GM19035 (cell line): ENCODE measurements around the gene DOCK4.
"Not testable (repeated sequence)": the region's sequence is repeated elsewhere in the genome, so short reads cannot be mapped to it uniquely, and the experiment has no call there.

Source experiments
- ATAC-seq: cut with Tn5 transposase; IDR thresholded peaks from one replicate; pipeline ENCODE4 v1.9.1; 2021; ENCODE audit not compliant: unreplicated experiment

The DOCK4 gene

DNA sequence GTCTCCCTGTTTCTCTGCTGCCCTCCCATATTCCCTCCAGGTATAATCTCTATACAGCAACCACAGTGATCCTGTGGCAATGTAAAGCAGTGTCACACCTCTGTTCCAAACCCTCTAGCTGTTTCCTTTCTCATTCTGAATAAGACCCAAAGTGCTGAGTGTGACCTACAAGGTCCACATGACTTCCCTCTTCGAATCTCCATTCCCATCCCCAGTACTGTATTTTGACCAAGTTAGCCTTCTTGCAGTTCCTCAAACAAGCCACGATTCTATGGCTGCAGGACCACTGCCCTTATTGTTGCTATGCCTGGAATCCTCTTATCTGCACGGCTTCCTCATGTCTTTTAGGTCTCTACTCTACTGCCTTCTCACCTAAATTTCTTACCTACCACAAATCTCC, 291.9 kb downstream of the DOCK4 start:
- ATAC-seq: no peak

DNA sequence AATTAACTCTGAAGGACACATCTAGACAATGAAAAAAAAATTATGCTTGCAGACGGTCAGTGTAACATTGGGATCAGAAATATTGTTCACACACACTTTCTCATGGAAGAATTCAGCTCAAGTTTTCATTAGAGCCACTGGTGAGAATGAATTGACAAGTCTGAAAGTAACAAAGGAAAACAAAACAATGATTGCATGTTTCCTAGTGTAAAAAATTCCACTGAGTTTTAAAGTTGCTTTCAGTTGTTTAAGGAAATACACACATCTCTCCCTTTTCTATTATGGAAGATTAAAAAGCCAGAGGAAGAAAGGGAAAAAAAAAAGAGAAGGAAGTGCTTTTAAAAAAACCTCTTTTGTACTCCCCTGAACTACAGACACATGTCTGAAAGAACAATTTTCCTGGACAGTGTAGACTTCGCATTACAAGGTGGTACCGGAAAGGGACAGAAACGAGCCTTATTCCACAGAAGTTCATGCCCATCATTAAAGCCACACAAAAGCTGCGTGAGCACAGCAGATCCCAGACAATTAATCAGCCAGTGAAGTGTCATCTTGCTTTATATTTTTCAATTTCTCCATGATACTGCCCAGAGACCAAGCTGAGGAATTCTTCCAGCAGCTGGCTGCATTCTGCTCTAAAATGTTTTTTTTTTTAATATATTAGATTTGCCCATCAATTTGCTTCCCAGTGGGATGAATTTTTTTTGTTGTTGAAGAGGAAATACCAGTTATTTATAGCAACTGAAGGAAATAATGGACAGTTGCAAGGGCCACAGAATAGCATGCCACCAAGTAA, 294.8 kb downstream of the DOCK4 start:
- no peak for ATAC-seq

DNA sequence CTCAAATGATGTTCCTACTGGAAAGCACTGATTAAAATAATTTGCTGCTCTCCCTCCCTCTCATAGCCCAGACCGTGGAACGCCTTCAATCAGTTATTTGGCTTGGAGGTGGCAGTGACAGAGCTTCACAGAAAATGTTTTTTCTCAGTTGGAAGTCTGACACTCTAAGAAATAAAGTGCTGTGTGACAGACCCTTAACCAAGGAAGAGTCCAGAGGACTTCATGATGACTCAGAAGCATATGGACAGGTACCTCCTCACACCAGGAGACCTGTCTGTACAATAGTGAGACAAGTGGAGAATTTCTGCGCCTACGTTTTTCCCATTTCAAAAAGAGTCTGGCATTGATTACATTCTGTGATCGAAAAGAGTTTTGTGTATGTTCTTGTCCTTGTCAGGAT, 295.5 kb downstream of the DOCK4 start:
- no peak for ATAC-seq

GRCh38 chr7:111908673-111909072, 297.5 kb downstream of the DOCK4 start:
- not testable (repeated sequence) for ATAC-seq

- ATAC-seq: no peak
Observed at GRCh38 chr7:111903797-111904196, 302.4 kb downstream of the DOCK4 start.

DNA sequence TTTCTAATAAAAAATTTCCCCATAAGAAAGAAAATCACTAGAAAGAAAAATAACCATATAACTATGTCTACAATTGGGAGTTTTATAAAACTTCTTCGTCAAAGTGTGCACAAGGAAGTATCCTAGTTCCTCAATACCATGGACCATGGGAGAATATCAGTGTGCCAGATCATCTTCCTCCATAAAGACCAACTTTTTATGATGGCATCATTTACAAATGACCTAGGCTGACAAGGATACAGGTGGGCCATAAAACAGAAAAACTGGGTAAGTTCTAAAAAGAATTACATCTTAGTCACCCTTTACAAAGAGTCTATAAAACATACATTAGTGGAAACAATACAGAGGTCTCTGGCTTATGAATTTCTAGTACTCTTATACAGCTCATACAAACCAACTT, 303.2 kb downstream of the DOCK4 start:
- no peak for ATAC-seq

- ATAC-seq: no peak
Observed at GRCh38 chr7:111900283-111900682, 305.9 kb downstream of the DOCK4 start.

GRCh38 chr7:111895049-111895448, 311.1 kb downstream of the DOCK4 start:
- ATAC-seq: no peak

DNA sequence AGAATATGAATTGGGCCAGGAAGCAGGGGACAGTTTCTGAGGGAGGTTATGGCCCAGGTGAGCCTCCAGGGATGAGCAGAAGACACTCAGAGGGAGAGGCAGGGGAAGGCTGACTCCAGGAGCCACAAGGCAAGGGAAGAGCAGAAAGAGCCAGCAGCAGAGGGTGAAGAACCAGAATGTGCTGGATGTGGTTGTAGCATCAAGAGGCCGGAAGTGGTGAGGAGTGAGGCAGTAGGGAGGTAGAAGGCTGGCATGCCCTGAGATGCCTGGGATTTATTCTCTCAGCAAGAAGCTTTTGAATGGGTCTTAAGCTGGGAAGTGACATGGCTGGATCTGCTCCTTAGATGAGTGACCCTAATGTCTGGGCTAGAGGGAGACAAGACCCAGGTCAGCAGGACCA, 311.7 kb downstream of the DOCK4 start:
- no peak for ATAC-seq

GRCh38 chr7:111893190-111893589, 313.0 kb downstream of the DOCK4 start:
- no peak for ATAC-seq

DNA sequence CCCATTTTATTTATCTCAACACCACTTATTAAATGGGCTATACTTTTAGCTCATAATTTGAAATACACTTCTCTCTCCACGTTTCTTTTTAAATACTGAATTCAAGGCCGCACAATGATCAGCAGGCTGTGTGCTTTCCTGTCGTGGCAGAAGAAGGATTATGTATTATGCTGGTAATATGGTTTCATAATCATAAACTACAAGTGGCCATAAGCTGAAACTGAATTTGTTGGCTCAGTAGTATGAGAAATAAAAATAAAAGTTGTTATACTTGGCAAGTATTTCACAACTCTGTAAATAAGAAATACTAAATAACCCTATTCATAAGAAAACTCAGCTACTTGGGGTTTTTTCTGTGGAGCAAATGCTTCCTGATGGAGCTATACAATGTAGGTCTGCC, 313.6 kb downstream of the DOCK4 start:
- ATAC-seq: no peak

DNA sequence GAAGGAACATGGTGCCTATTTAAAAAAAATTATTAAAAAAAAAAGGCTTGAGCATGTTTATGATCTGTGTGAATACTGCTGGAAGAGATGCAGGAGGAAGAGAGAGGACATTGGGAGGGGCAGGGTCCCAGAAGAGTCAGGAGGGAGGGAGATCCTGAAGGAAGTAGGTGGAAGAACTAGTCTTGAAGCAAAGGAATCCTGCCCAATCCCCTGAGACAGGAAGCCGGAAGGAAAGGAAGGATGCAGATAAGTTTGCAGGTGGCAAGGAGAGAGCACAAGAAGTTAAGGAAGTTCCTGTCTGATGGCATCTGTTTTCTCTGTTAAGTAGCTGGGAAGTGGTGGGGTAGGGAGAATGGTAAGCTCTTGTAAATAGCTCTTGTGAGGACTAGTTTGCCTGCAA, 318.5 kb downstream of the DOCK4 start:
- no peak for ATAC-seq

GRCh38 chr7:111886233-111886632, 320.0 kb downstream of the DOCK4 start:
- no peak for ATAC-seq

- ATAC-seq: no peak
Observed at GRCh38 chr7:111883241-111883640, 323.0 kb downstream of the DOCK4 start.

- ATAC-seq: no peak
Observed at GRCh38 chr7:111878785-111879184, 327.4 kb downstream of the DOCK4 start.

GRCh38 chr7:111877931-111878330, 328.3 kb downstream of the DOCK4 start:
- ATAC-seq: no peak

GRCh38 chr7:111873963-111874690, 332.1 kb downstream of the DOCK4 start:
- ATAC-seq: no peak

DNA sequence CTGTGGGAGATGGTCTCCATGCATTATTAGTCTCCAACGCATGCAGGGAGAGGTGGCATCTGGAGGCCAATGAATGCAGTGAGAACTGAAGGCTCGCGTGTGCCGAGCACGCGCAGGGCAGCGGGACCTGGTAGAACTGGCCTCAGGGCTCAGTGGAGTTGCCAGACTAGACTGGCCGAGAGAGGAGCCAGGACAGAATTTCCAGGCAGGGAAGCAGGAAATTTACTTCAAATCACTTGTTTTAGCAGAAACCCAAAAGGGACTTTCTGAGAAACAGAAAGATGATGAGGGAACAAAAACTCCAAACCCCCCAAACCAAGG, 332.9 kb downstream of the DOCK4 start:
- ATAC-seq: no peak

GRCh38 chr7:111872450-111873325, 333.5 kb downstream of the DOCK4 start:
- no peak for ATAC-seq

- ATAC-seq: no peak
Observed at GRCh38 chr7:111871283-111871682, 334.9 kb downstream of the DOCK4 start.

GRCh38 chr7:111869280-111869679, 336.9 kb downstream of the DOCK4 start:
- no peak for ATAC-seq
